Measurements from ENCODE around the gene TOP2A. TPM values are rescaled to one million over a fixed set of nuclear protein-coding genes. Genes with fewer than 3 reads are reported as not detected.
A peak's percentile ranks its signal among the peaks of the same experiment; 100 is the strongest.

The TOP2A gene
- 25.3 and 145 TPM in 2 replicates for total RNA-seq (ENCODE audit: low replicate concordance)

GRCh38 chr17:40417609-40418427 is at the start of gene TOP2A:
Gene TOP2A (minus strand): TSS chr17:40417896. CDS start chr17:40417791, 105 bp downstream.
- DNase-seq (ENCODE audit: low read depth) = peak; percentile 100
- no peak for TF ChIP-seq CTCF (IDR thresholded peaks at IDR 0.05; ENCODE audit: insufficient read depth, low read length)
- H3K4me3 ChIP-seq (ENCODE audit: low read depth, low read length) = peak within 1 kb of the TSS; percentile 84

DNA sequence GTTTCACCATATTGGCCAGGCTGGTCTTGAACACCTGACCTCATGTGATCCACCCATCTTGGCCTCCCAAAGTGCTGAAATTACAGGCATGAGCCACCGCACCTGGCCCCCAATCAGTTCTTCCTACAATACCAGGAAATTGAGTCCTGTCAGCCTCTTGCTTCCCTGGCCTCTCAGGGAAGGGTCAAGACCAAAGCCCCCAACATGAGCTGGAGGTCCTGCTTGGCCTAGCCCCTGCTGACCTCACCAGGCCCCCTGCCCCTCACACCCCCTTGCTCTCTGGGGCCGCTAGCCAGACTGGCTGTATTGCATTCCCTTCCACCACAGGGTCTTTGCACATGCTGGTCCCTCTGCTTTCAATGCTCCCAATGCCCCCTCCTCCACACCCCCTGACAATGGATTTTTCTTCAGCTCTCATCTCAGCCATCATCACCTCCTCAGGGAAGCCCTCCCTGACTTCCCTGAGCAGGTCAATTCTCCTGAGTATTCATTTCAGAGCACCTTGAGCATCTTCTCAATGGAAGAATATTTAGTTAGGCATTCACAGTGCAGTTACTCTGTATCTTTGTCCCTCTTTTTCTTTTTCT is 49.7 kb upstream of the TOP2A start:
- TF ChIP-seq CTCF (IDR thresholded peaks at IDR 0.05; ENCODE audit: insufficient read depth, low read length) = no peak
- no peak for DNase-seq (ENCODE audit: low read depth)
- no peak overlapping the region for H3K4me3 ChIP-seq (ENCODE audit: low read depth, low read length)

DNA sequence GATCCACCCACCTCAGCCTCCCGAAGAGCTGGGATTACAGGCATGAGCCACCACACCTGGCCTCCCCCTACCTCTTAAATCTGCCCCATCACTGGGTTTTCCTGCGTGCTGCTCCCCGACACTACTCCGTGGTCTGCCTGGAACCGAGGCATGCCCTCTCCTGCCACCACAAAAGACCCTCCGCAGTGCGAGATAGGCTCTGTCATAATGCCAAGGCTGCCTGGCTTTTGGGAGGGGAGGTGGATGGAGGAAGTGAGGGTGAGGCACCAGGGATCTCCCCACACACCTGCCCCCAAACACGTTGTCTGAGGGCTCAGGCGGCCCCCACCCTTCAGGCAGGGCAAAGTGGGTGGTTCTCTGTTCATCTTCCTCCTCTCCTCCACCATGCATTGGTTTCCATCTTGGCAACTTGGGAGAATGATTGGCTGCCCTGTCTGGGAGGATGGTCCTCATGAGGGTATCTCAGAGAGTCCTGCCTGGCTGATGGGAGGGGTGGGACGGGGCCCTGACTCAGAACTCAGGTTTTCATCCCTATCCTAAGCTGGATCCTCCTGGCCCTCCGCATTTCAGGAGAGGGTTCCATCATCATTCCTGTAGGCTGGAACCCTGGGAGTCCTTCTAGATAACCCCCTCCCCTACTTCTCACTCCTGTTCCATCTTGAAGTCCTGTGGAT is 48.7 kb upstream of the TOP2A start:
- no peak for TF ChIP-seq CTCF (IDR thresholded peaks at IDR 0.05; ENCODE audit: insufficient read depth, low read length)
- no peak for DNase-seq (ENCODE audit: low read depth)
- no peak overlapping the region for H3K4me3 ChIP-seq (ENCODE audit: low read depth, low read length)

GRCh38 chr17:40464392-40464855 is 46.7 kb upstream of the TOP2A start:
- no peak for DNase-seq (ENCODE audit: low read depth)

GRCh38 chr17:40463122-40463550 is 45.4 kb upstream of the TOP2A start:
- no peak overlapping the region for H3K4me3 ChIP-seq (ENCODE audit: low read depth, low read length)
- DNase-seq (ENCODE audit: low read depth) = no peak

More at GRCh38 chr17:40464392-40464855, 46.7 kb upstream of the TOP2A start:
- H3K4me3 ChIP-seq (ENCODE audit: low read depth, low read length) = no peak overlapping the region
- no peak for TF ChIP-seq CTCF (IDR thresholded peaks at IDR 0.05; ENCODE audit: insufficient read depth, low read length)

More at GRCh38 chr17:40463122-40463550, 45.4 kb upstream of the TOP2A start:
- no peak for TF ChIP-seq CTCF (IDR thresholded peaks at IDR 0.05; ENCODE audit: insufficient read depth, low read length)
